Subcutaneous abdominal adipose tissue (tissue), 5 donors: ENCODE measurements around the gene MARK2.

Source experiments
- H3K27ac ChIP-seq: one replicate; pipeline ENCODE4 v1.7.0; 2013; ENCODE audit warnings: low read depth, mild to moderate bottlenecking, inconsistent platforms, low read length, moderate library complexity
- H3K27me3 ChIP-seq, 5 donors: one replicate each; pipeline ENCODE4 v1.7.0; 2013; ENCODE audit warnings: low read length in 5 of 5, inconsistent platforms in 1 of 5; ENCODE audit not compliant: control insufficient read depth in 5 of 5, insufficient read depth in 4 of 5
- H3K36me3 ChIP-seq, 5 donors: one replicate each; pipeline ENCODE4 v1.7.0; 2013; ENCODE audit warnings: low read length in 5 of 5; ENCODE audit not compliant: control insufficient read depth in 5 of 5, insufficient read depth in 5 of 5
- H3K4me1 ChIP-seq, 5 donors: one replicate each; pipeline ENCODE4 v1.7.0; 2013; ENCODE audit warnings: low read length in 5 of 5, mild to moderate bottlenecking in 3 of 5, moderate library complexity in 1 of 5; ENCODE audit not compliant: control insufficient read depth in 5 of 5, insufficient read depth in 5 of 5
- H3K4me3 ChIP-seq, 5 donors: one replicate each; pipeline ENCODE4 v1.7.0; 2013; ENCODE audit warnings: low read length in 5 of 5, low read depth in 1 of 5
- H3K9ac ChIP-seq, 5 donors: one replicate each; pipeline ENCODE4 v1.7.0; 2013; ENCODE audit warnings: low read length in 5 of 5, mild to moderate bottlenecking in 4 of 5, moderate library complexity in 3 of 5
- H3K9me3 ChIP-seq, 5 donors: one replicate each; pipeline ENCODE4 v1.7.0; 2013; ENCODE audit warnings: low read length in 5 of 5; ENCODE audit not compliant: control insufficient read depth in 5 of 5
- donor health status: healthy.
- donor health status: healthy.
- donor health status: healthy.
- donor health status: healthy.
- donor health status: healthy.

Gene MARK2

DNA sequence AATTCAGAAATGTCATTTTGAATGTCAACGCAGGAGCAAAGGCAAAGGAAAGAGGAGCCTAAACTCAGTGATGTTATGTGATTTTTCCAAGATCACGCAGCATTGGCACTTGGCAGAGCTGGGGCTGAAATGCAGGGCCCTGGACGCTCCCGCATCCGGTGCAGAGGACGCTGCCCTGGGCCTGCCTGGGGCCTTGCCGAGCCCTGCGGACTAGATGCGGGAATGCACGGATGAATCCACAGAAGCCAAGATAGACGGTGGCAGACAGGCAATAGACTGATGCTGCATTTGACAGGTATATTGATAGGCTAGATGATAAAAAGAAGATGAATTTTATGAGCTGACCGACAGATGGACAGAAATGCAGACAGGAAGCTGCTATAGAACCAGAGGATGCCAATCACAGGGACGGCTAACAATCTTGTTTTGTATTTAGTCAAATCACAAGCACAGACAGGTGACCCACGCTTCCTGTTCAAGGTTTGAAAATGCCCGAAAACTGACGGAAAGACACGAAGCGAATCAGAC, 696 bp upstream of the MARK2 start:
- Histone ChIP-seq H3K4me1 (peaks cover 12 to 73% (median 58%) of the 10 kb centered on the region in 5 donors), H3K27ac (peak overlapping the region; percentile 75), H3K27me3 (no peaks in the 10 kb centered on the region), H3K9ac (peak overlapping the region; percentile 41 to 92 (median 80)), H3K4me3 (peak overlapping the region; percentile 60 to 93 (median 82)), H3K36me3 (peaks cover 0 to 7% (median 5%) of the 10 kb centered on the region in 5 donors), H3K9me3 (no peaks in the 10 kb centered on the region)

DNA sequence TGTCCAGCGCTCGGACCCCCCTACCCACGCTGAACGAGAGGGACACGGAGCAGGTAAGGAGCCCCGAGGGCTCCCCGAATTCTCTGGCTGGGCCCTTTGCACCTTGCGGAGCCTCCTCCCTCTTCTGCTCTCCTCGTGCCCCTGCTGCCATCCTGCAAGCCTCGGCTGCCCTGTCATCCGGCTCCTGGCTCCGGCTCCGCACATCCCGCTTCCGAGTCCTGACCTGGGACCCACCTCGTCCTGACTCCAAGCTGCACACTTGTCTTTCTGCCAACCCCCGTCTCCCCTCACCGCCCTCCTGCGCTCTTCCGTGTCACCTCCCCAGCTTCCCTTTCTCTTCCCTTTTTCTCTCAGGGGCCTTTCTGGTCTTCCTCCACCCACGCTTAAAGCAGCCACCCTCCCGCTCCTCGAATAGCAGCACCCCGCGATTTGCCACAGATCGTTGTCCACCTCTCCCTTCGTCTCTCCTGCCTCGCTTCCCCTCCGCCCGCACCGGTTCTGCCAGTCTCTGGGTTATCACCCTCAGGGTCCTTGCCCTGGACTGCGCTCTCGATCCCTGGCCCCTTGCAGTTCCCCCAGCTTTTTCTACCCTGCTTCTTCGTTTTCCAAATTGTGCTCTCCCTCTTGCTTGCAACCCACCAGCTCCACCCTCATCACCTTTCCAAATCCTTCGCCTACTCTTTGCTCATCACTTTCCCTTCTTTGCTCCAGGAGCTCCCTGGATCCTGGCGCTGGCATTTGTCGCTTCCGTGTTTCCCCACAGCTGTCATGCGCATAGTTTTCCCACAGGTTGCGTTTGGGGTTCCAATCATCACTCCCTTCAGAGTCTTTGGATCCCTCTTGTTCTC, 822 bp downstream of the MARK2 start:
- no peaks in the 10 kb centered on the region for H3K27me3 ChIP-seq
- no peaks in the 10 kb centered on the region for H3K9me3 ChIP-seq
- peaks cover 0 to 10% (median 5%) of the 10 kb centered on the region in 5 donors for H3K36me3 ChIP-seq
- H3K27ac ChIP-seq, result peak overlapping the region; percentile 75
- H3K4me1 ChIP-seq, result peaks cover 12 to 85% (median 69%) of the 10 kb centered on the region in 5 donors
- peak overlapping the region; percentile 73 to 99 (median 96) for H3K9ac ChIP-seq
- peak overlapping the region; percentile 77 to 93 (median 89) for H3K4me3 ChIP-seq

DNA sequence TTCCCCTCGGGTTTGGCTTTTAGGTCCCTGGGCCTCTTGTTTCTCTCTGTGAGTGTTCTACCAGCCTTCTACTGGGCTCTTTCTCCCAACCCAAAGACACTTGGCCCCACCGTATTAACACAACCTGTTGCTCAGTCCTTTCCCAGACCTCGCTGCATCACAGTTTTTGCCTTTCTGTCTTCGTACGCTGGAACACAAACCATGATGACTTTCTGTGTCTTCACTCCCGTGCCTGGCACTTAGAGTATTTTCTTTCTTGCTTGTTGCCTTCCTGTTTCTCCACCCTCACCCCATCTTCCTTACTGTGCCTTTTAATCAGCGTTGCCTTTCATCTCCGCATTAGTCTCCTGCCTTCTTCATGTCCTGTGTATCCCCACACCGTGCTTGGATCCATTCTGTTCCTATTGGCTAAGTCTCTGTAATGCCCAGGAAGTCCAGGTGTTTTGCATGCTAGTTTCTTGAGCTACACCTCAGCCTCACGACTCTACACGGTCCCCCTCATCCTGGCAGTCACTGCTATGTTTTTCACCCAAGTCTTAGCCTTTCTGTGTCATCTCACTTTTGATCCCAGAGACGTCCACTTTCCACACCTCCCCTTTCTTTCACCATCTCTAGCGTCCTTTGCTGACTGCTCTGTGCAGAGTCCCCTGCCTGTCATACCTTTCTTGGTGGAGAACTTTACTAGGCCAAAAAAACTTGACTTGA, 1.6 kb downstream of the MARK2 start:
- peaks cover 0 to 10% (median 5%) of the 10 kb centered on the region in 5 donors for H3K36me3 ChIP-seq
- no peaks in the 10 kb centered on the region for H3K9me3 ChIP-seq
- peak overlapping the region; percentile 75 for H3K27ac ChIP-seq
- peak overlapping the region; percentile 77 to 93 (median 89) for H3K4me3 ChIP-seq
- peaks cover 12 to 85% (median 70%) of the 10 kb centered on the region in 5 donors for H3K4me1 ChIP-seq
- no peaks in the 10 kb centered on the region for H3K27me3 ChIP-seq
- peak overlapping the region; percentile 86 to 99 (median 96) for H3K9ac ChIP-seq

DNA sequence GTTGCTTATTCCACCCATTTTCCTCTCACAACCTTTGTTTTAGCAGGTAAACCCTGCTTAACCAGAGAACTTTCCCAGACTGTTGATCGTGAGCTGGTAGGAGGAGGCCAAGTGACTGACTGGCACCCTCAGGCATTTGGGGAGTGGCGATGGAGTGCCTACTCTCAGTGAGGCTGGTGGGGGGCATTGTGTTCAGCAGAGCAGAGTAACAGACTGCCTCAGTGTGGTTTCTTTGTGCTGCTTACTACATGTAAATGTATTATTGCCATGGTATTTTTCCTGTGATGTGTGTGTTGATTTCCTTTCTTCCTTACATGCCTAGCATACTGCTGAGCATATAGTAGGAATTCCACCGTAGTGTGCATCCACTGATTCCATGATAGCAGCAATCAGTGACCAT, 2.6 kb downstream of the MARK2 start:
- H3K27ac ChIP-seq, result peak overlapping the region; percentile 75
- H3K9ac ChIP-seq, result peak overlapping the region; percentile 33 to 99 (median 86)
- peak overlapping the region in 4 of 5 donors; percentile 25 to 93 (median 83) for H3K4me3 ChIP-seq
- peaks cover 0 to 10% (median 5%) of the 10 kb centered on the region in 5 donors for H3K36me3 ChIP-seq
- H3K4me1 ChIP-seq, result peaks cover 12 to 77% (median 67%) of the 10 kb centered on the region in 5 donors
- no peaks in the 10 kb centered on the region for H3K27me3 ChIP-seq
- no peaks in the 10 kb centered on the region for H3K9me3 ChIP-seq

DNA sequence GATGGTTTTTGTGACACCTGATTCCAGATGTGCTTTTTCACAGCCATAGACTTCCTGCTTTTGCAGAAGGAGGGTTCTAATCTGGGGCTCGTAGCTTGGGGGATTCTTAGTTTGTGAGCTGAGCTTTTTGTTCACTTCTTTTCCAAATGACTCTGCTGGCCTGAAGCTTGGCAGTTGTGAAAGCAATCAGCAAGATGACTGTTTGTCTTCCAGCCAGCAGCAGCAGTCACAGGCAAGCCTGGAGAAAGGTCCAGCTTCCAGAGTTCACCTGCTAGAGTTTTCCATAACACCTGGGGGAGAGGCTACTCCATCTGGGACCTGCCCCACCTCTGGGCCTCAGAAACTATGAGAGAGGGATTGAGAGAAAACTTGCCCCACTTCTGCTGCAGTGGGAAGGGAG, 4.1 kb downstream of the MARK2 start:
- H3K9me3 ChIP-seq, result no peaks in the 10 kb centered on the region
- H3K4me3 ChIP-seq, result no peak overlapping the region
- H3K27ac ChIP-seq, result peak overlapping the region; percentile 62
- peak overlapping the region in 1 of 5 donors; percentile 59 for H3K9ac ChIP-seq
- H3K4me1 ChIP-seq, result peaks cover 9 to 78% (median 69%) of the 10 kb centered on the region in 5 donors
- H3K36me3 ChIP-seq, result peaks cover 0 to 10% (median 5%) of the 10 kb centered on the region in 5 donors
- H3K27me3 ChIP-seq, result no peaks in the 10 kb centered on the region

DNA sequence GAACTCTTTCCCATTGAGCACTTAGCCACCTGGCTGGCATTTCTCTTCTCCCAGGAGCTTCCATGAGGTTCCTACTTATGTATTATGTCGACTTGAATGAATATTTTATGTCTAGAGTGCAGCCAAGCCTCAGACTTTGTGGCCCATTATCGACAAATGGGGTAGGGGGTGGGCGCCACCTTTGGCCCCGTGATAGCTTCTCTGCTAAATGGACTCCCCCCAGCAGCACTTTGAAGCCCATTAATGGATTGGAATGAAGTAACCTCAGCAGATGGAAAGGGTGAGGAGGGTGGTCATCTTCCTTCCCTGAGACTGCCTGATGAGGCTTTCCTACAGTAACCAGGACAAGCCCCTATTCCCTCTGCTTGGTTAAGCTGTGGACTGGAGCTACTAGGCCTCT, 5.9 kb downstream of the MARK2 start:
- Histone ChIP-seq H3K36me3 (peaks cover 0 to 10% (median 5%) of the 10 kb centered on the region in 5 donors), H3K4me1 (peaks cover 7 to 69% (median 60%) of the 10 kb centered on the region in 5 donors), H3K4me3 (no peak overlapping the region), H3K27ac (peak overlapping the region; percentile 55), H3K9ac (peak overlapping the region in 1 of 5 donors; percentile 35), H3K27me3 (no peaks in the 10 kb centered on the region), H3K9me3 (no peaks in the 10 kb centered on the region)

DNA sequence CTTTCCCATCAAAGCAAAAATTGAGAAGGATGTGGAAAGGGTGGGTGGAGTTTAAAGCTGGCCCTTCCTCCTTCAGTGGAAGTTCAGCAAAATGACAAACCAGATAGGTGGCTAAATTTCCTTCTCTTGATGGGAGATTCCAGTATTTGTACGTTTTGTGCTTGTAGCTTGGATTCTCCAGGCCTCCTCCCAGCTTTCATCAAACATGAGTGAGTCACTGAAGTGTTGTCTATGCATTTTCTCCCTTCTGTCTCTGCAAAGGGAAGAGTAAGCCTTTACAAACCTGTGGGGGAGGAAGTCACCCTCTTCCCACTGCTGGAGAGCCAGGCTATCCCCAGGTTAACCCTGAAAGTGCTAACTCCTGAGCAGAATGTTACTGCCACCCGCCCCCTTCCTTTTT, 6.4 kb downstream of the MARK2 start:
- H3K9me3 ChIP-seq, result no peaks in the 10 kb centered on the region
- no peak overlapping the region for H3K4me3 ChIP-seq
- H3K27me3 ChIP-seq, result no peaks in the 10 kb centered on the region
- H3K4me1 ChIP-seq, result peaks cover 5 to 64% (median 56%) of the 10 kb centered on the region in 5 donors
- H3K9ac ChIP-seq, result peak overlapping the region in 2 of 5 donors; percentile 28 to 35
- peak overlapping the region; percentile 55 for H3K27ac ChIP-seq
- peaks cover 0 to 10% (median 5%) of the 10 kb centered on the region in 5 donors for H3K36me3 ChIP-seq

DNA sequence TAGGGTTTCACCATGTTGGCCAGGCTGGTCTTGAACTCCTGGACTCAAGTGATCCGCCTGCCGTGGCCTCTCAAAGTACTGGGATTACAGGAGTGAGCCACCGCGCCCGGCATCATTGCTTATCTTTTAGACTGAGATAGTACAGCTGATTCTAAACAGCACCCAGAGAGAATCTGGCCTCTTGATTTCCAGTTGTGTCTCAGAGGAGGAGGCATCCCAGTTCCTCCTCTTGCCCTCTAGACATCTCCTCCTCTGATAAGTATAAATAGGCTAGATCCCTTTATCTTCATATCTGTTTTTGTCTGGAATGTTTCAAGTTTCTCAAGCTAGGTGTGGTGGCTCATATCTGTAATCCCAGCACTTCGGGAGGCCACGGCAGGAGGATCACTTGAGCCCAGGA, 7.0 kb downstream of the MARK2 start:
- H3K4me1 ChIP-seq, result peaks cover under 1 to 63% (median 53%) of the 10 kb centered on the region in 5 donors
- no peaks in the 10 kb centered on the region for H3K27me3 ChIP-seq
- H3K36me3 ChIP-seq, result peaks cover 0 to 10% (median 5%) of the 10 kb centered on the region in 5 donors
- H3K27ac ChIP-seq, result no peak overlapping the region
- no peaks in the 10 kb centered on the region for H3K9me3 ChIP-seq
- H3K4me3 ChIP-seq, result no peak overlapping the region
- no peak overlapping the region for H3K9ac ChIP-seq

DNA sequence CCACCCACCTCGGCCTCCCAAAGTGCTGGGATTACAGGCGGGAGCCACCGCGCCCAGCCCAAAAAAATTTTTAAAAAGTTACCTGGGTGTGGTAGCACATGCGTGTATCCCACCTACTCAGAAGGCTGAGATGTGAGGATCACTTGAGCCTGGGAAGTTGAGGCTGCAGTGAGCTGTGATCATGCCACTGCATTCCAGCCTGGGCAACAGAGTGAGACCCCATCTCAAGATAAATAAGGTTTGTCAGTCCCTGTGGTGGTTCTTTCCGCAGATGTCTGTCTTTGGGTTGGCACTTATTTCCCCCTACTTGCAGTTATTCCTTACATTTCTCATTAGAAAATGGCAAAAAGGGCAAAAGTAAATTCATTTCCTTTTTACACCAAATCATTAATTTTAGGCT, 8.0 kb downstream of the MARK2 start:
- peak overlapping the region in 2 of 5 donors; percentile 5 to 26 for H3K9ac ChIP-seq
- no peaks in the 10 kb centered on the region for H3K27me3 ChIP-seq
- peaks cover 0 to 6% (median 5%) of the 10 kb centered on the region in 5 donors for H3K36me3 ChIP-seq
- no peak overlapping the region for H3K4me3 ChIP-seq
- H3K9me3 ChIP-seq, result no peaks in the 10 kb centered on the region
- H3K27ac ChIP-seq, result no peak overlapping the region
- peaks cover 5 to 62% (median 50%) of the 10 kb centered on the region in 5 donors for H3K4me1 ChIP-seq
